Trophoblast cell (in vitro differentiated cells and primary cell): Measurements from ENCODE around the gene REV3L.

Experiments used
- DNase-seq, 2 donors: peaks; one replicate each; pipeline ENCODE4 v3.0.0-alpha.2; 2016
- H2AFZ ChIP-seq: 2 replicates; pipeline ENCODE4 v1.6.1; 2013; ENCODE audit warnings: low read length, moderate library complexity, mild to moderate bottlenecking; ENCODE audit not compliant: insufficient read depth, poor library complexity
- H2AK5ac ChIP-seq: 2 replicates; pipeline ENCODE4 v1.6.1; 2013; ENCODE audit warnings: mild to moderate bottlenecking, low read length
- H2BK120ac ChIP-seq: 2 replicates; pipeline ENCODE4 v1.6.1; 2013; ENCODE audit warnings: low read length, mild to moderate bottlenecking, moderate library complexity; ENCODE audit not compliant: insufficient read depth, poor library complexity
- H2BK12ac ChIP-seq: 2 replicates; pipeline ENCODE4 v1.6.1; 2013; ENCODE audit warnings: mild to moderate bottlenecking, low read length, moderate library complexity
- H2BK5ac ChIP-seq: 2 replicates; pipeline ENCODE4 v1.6.1; 2013; ENCODE audit warnings: low read length, low read depth, moderate library complexity, mild to moderate bottlenecking; ENCODE audit not compliant: poor library complexity
- H3K14ac ChIP-seq: 2 replicates; pipeline ENCODE4 v1.6.1; 2013; ENCODE audit warnings: mild to moderate bottlenecking, low read length
- H3K18ac ChIP-seq: 2 replicates; pipeline ENCODE4 v1.6.1; 2013; ENCODE audit warnings: mild to moderate bottlenecking, low read length
- H3K23ac ChIP-seq: 2 replicates; pipeline ENCODE4 v1.6.1; 2013; ENCODE audit warnings: low read length
- H3K27ac ChIP-seq: 2 replicates; pipeline ENCODE4 v1.5.1; 2013; ENCODE audit warnings: low read depth, mild to moderate bottlenecking, inconsistent platforms, low read length, moderate library complexity
- H3K27me3 ChIP-seq: 2 replicates; pipeline ENCODE4 v1.6.1; 2013; ENCODE audit warnings: inconsistent platforms, mild to moderate bottlenecking, low read length, moderate library complexity; ENCODE audit not compliant: insufficient read depth
- H3K36me3 ChIP-seq, 2 experiments: 1 replicate in 1 of 2; 2 replicates in 1 of 2; pipeline ENCODE4 v1.6.1; 2013; ENCODE audit warnings: low read length in 2 of 2, mild to moderate bottlenecking in 2 of 2, moderate library complexity in 1 of 2; ENCODE audit not compliant: insufficient read depth in 2 of 2, control insufficient read depth in 1 of 2
- H3K4ac ChIP-seq: 2 replicates; pipeline ENCODE4 v1.6.1; 2013; ENCODE audit warnings: low read depth, mild to moderate bottlenecking, low read length, moderate library complexity
- H3K4me1 ChIP-seq, 2 experiments: 1 replicate in 1 of 2; 2 replicates in 1 of 2; pipeline ENCODE4 v1.6.1; 2013; ENCODE audit warnings: low read length in 2 of 2, mild to moderate bottlenecking in 2 of 2, moderate library complexity in 1 of 2; ENCODE audit not compliant: insufficient read depth in 2 of 2, control insufficient read depth in 1 of 2
- H3K4me2 ChIP-seq: 2 replicates; pipeline ENCODE4 v1.6.1; 2013; ENCODE audit warnings: inconsistent platforms, mild to moderate bottlenecking, low read length, moderate library complexity
- H3K4me3 ChIP-seq: 2 replicates; pipeline ENCODE4 v1.5.1; 2013; ENCODE audit warnings: mild to moderate bottlenecking, low read depth, low read length, inconsistent platforms
- H3K79me1 ChIP-seq: one replicate; pipeline ENCODE4 v1.6.1; 2013; ENCODE audit warnings: low read length
- H3K79me2 ChIP-seq: 2 replicates; pipeline ENCODE4 v1.6.1; 2013; ENCODE audit warnings: low read length, mild to moderate bottlenecking; ENCODE audit not compliant: control insufficient read depth, insufficient read depth, poor library complexity
- H3K9ac ChIP-seq: 2 replicates; pipeline ENCODE4 v1.6.1; 2013; ENCODE audit warnings: mild to moderate bottlenecking, low read length
- H3K9me3 ChIP-seq: 2 replicates; pipeline ENCODE4 v1.6.1; 2013; ENCODE audit warnings: low read depth, mild to moderate bottlenecking, control low read depth, inconsistent platforms, low read length; ENCODE audit not compliant: insufficient read depth
- H4K12ac ChIP-seq: 2 replicates; pipeline ENCODE4 v1.6.1; 2013; ENCODE audit warnings: low read depth, mild to moderate bottlenecking, low read length, moderate library complexity
- H4K8ac ChIP-seq: 2 replicates; pipeline ENCODE4 v1.6.1; 2013; ENCODE audit warnings: low read depth, mild to moderate bottlenecking, low read length, moderate library complexity
- H4K91ac ChIP-seq: one replicate; pipeline ENCODE4 v1.6.1; 2013; ENCODE audit warnings: low read depth, mild to moderate bottlenecking, low read length, moderate library complexity
- WGBS: extraction: QIAGEN DNeasy Blood & Tissue Kit; methylation state at CpG from one replicate; pipeline ENCODE4 v1.1.7; 2013; ENCODE audit warnings: missing lambda C conversion rate; ENCODE audit not compliant: insufficient read length, insufficient coverage; ENCODE audit errors: extremely low coverage; 5-methylcytosine and 5-hydroxymethylcytosine counted together

Gene REV3L

DNA sequence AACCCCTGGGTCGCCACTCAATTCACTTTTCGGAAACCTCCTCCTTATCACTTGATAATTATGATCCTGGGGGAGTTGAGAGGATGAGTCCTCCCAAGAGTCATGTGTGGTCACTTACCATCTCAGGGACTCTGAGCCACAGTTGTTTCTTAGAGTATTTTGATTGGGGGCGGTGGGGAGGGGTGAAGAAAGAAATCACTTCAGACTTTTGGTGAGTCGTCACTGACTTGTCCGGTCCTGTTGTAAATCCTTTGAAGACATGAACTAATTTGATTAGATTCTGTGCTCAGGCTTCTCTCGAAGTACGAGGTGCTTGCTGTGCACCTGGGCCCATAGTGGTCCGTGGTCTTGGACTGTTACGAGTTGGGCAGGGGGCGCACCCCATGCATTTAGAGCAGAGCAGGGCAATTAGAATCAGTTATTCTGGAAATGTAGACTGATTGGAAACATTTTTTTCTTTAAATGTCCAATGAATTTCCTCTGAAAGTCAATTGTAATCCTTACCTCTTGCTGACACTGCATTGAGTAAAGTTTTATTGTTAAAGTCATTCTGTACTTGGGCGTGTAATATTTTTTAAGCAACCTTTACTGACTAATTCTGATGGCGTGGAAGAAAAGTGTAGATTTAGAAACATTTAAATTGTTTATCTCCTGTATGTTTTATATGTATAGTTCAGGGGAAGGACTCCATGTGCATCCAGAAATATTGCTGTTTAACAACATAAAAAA, 222.3 kb downstream of the REV3L start:
- no peak overlapping the region for H3K14ac ChIP-seq
- H3K27me3 ChIP-seq = no peaks in the 10 kb centered on the region
- H3K4me3 ChIP-seq = no peak overlapping the region
- H3K79me1 ChIP-seq = peaks cover 9% of the 10 kb centered on the region
- DNase-seq = no peak
- H2BK12ac ChIP-seq = no peak overlapping the region
- H3K23ac ChIP-seq = peak overlapping the region; percentile 90
- H3K4me1 ChIP-seq = peaks cover 3 to 12% of the 10 kb centered on the region in 2 experiments
- H3K4ac ChIP-seq = peak overlapping the region; percentile 99
- peak overlapping the region; percentile 55 for H3K4me2 ChIP-seq
- peak overlapping the region; percentile 27 for H2BK5ac ChIP-seq
- H2AK5ac ChIP-seq = no peak overlapping the region
- H2BK120ac ChIP-seq = peak overlapping the region; percentile 31
- no peak overlapping the region for H4K12ac ChIP-seq
- no CpG with 5 or more reads among the region's 12 CpGs for WGBS
- no peaks in the 10 kb centered on the region for H3K9me3 ChIP-seq
- peak overlapping the region; percentile 40 for H3K27ac ChIP-seq
- H3K79me2 ChIP-seq = peaks cover 14% of the 10 kb centered on the region
- H3K18ac ChIP-seq = peak overlapping the region; percentile 86
- no peak overlapping the region for H3K9ac ChIP-seq
- H3K36me3 ChIP-seq = peaks cover 2 to 6% of the 10 kb centered on the region in 2 experiments
- H4K91ac ChIP-seq = peak overlapping the region; percentile 77
- peak overlapping the region; percentile 65 for H4K8ac ChIP-seq
- H2AFZ ChIP-seq = no peak overlapping the region

- peaks cover 14% of the 10 kb centered on the region for H3K79me2 ChIP-seq
Observed at GRCh38 chr6:111259089-111259831, 223.8 kb downstream of the REV3L start.

GRCh38 chr6:111258615-111259088, 224.4 kb downstream of the REV3L start:
- Histone ChIP-seq H3K4me3 (no peak overlapping the region), H2BK5ac (peak overlapping the region; percentile 44), H4K8ac (peak overlapping the region; percentile 72), H2BK120ac (peak overlapping the region; percentile 27), H3K4me1 (peaks cover 3 to 8% of the 10 kb centered on the region in 2 experiments), H3K27ac (no peak overlapping the region), H3K79me2 (peaks cover 14% of the 10 kb centered on the region), H3K4me2 (peak overlapping the region; percentile 55), H3K9me3 (no peaks in the 10 kb centered on the region), H2AFZ (peak overlapping the region; percentile 71), H3K14ac (no peak overlapping the region), H2BK12ac (no peak overlapping the region), H3K27me3 (no peaks in the 10 kb centered on the region), H3K36me3 (peaks cover 2% of the 10 kb centered on the region in 2 experiments), H3K79me1 (peaks cover 8% of the 10 kb centered on the region), H3K23ac (no peak overlapping the region), H4K12ac (no peak overlapping the region), H4K91ac (no peak overlapping the region), H3K4ac (no peak overlapping the region), H2AK5ac (no peak overlapping the region), H3K9ac (no peak overlapping the region), H3K18ac (no peak overlapping the region)
- WGBS = no CpG with 5 or more reads among the region's 18 CpGs
- DNase-seq = no peak

More at GRCh38 chr6:111259089-111259831, 223.8 kb downstream of the REV3L start:
- Histone ChIP-seq H4K91ac (peak overlapping the region; percentile 77), H2AFZ (peak overlapping the region; percentile 71), H3K4me1 (peaks cover 3 to 12% of the 10 kb centered on the region in 2 experiments), H3K4ac (peak overlapping the region; percentile 90), H3K18ac (peak overlapping the region; percentile 60), H3K4me3 (peak overlapping the region; percentile 90), H3K9me3 (no peaks in the 10 kb centered on the region), H2AK5ac (peak overlapping the region; percentile 93), H3K23ac (no peak overlapping the region), H3K9ac (peak overlapping the region; percentile 86), H3K27ac (peak overlapping the region; percentile 62), H2BK120ac (peak overlapping the region; percentile 71), H2BK12ac (peak overlapping the region; percentile 22), H3K4me2 (peak overlapping the region; percentile 86), H4K8ac (peak overlapping the region; percentile 72), H3K36me3 (peaks cover 2% of the 10 kb centered on the region in 2 experiments), H3K14ac (peak overlapping the region; percentile 78), H3K27me3 (no peaks in the 10 kb centered on the region), H3K79me1 (peaks cover 8% of the 10 kb centered on the region), H2BK5ac (peak overlapping the region; percentile 44), H4K12ac (peak overlapping the region; percentile 63)
- WGBS = no CpG with 5 or more reads among the region's 59 CpGs
- peak; percentile 99 to 100 for DNase-seq

GRCh38 chr6:111258010-111258409, 225.0 kb downstream of the REV3L start:
- DNase-seq = no peak
- Histone ChIP-seq H3K9me3 (no peaks in the 10 kb centered on the region), H3K4me2 (no peak overlapping the region), H2AK5ac (no peak overlapping the region), H4K8ac (no peak overlapping the region), H2BK12ac (peak overlapping the region; percentile 49), H3K4me3 (no peak overlapping the region), H3K4me1 (peaks cover 3 to 7% of the 10 kb centered on the region in 2 experiments), H2BK5ac (no peak overlapping the region), H3K36me3 (peaks cover 2% of the 10 kb centered on the region in 2 experiments), H3K23ac (no peak overlapping the region), H2AFZ (no peak overlapping the region), H3K18ac (no peak overlapping the region), H3K9ac (no peak overlapping the region), H3K79me1 (peaks cover 8% of the 10 kb centered on the region), H4K12ac (no peak overlapping the region), H3K27ac (no peak overlapping the region), H3K14ac (no peak overlapping the region), H2BK120ac (no peak overlapping the region), H3K27me3 (no peaks in the 10 kb centered on the region), H3K79me2 (peaks cover 14% of the 10 kb centered on the region), H3K4ac (no peak overlapping the region), H4K91ac (no peak overlapping the region)
- WGBS = no CpG with 5 or more reads among the region's 13 CpGs
